Fibroblast of lung (primary cell): ENCODE data around the gene BBX.

Experiments
- CTCF ChIP-seq, 2 donors: IDR thresholded peaks in 1 of 2; conservative IDR thresholded peaks in 1 of 2; 1 replicate in 1 of 2; 2 replicates in 1 of 2; pipeline ENCODE4 v1.5.1; 2011 to 2012; ENCODE audit warnings: low read length in 2 of 2, control low read depth in 1 of 2, inconsistent platforms in 1 of 2, low read depth in 1 of 2, mild to moderate bottlenecking in 1 of 2
- EZH2 ChIP-seq: IDR thresholded peaks from 2 replicates; pipeline ENCODE4 v1.5.1; 2012; ENCODE audit warnings: low read length, control low read depth, mild to moderate bottlenecking; ENCODE audit errors: missing control alignments

- no peak for TF ChIP-seq CTCF (conservative IDR thresholded peaks at IDR 0.05 in 1 of 2, IDR thresholded peaks at IDR 0.05 in 1 of 2; ENCODE audit: low read depth in 1 of 2, low read length in 2 of 2)
- TF ChIP-seq EZH2: no peak
Measured at GRCh38 chr3:107772016-107772415, 249.3 kb downstream of the BBX start.
